ENCODE data around the gene FUT4. TPM values are rescaled to one million over a fixed set of nuclear protein-coding genes. Genes with fewer than 3 reads are reported as not detected.
A peak's percentile ranks its signal among the peaks of the same experiment; 100 is the strongest.

Gene FUT4
- total RNA-seq, 1 experiment from 2014 or later = 5.7 TPM

DNA sequence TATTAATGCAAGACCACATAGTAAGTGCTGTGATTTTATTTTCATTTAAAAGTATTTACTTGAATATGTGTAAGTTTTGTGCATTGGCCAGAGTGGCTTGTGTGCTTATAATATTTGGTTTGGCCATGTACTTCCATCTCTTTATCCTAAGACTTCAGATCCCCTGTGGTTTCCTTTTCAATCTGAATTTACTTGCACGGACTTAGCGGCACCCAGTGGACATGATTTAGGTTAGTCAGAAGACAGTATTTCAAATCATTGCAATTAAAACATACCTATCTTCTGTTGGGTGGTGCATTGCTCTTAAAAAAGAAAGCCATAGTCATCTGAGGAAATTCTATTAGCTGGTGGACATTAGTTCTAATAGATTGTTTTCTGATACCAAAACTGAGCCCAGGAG, 54.2 kb downstream of the FUT4 start:
- H3K9ac ChIP-seq (ENCODE audit: low read length) = no peak overlapping the region
- POLR2A ChIA-PET = no interaction called here
- CTCF ChIA-PET = no interaction called here
- no peaks in the 10 kb centered on the region for H3K27me3 ChIP-seq (ENCODE audit: insufficient read depth, low read length)
- intact Hi-C loops (cut with micrococcal nuclease) = no loop called here
- DNase-seq (ENCODE audit: low read depth, low spot score) = no peak
- H3K4me2 ChIP-seq (ENCODE audit: low read length) = no peak overlapping the region
- H4K20me1 ChIP-seq (ENCODE audit: insufficient read depth) = no peaks in the 10 kb centered on the region
- no peaks in the 10 kb centered on the region for H3K79me2 ChIP-seq (ENCODE audit: insufficient read depth, low read length)
- TF ChIP-seq POLR2A (IDR thresholded peaks at IDR 0.05; ENCODE audit: borderline replicate concordance, extremely low read depth, insufficient read depth, insufficient read length) (no peak), CBX3 (IDR thresholded peaks at IDR 0.05; ENCODE audit: low read depth) (no peak), SIN3A (IDR thresholded peaks at IDR 0.05; ENCODE audit: low read depth) (no peak), RAD21 (IDR thresholded peaks at IDR 0.05; ENCODE audit: low read depth) (peak; percentile 42)
- TF ChIP-seq, protein P1, sequence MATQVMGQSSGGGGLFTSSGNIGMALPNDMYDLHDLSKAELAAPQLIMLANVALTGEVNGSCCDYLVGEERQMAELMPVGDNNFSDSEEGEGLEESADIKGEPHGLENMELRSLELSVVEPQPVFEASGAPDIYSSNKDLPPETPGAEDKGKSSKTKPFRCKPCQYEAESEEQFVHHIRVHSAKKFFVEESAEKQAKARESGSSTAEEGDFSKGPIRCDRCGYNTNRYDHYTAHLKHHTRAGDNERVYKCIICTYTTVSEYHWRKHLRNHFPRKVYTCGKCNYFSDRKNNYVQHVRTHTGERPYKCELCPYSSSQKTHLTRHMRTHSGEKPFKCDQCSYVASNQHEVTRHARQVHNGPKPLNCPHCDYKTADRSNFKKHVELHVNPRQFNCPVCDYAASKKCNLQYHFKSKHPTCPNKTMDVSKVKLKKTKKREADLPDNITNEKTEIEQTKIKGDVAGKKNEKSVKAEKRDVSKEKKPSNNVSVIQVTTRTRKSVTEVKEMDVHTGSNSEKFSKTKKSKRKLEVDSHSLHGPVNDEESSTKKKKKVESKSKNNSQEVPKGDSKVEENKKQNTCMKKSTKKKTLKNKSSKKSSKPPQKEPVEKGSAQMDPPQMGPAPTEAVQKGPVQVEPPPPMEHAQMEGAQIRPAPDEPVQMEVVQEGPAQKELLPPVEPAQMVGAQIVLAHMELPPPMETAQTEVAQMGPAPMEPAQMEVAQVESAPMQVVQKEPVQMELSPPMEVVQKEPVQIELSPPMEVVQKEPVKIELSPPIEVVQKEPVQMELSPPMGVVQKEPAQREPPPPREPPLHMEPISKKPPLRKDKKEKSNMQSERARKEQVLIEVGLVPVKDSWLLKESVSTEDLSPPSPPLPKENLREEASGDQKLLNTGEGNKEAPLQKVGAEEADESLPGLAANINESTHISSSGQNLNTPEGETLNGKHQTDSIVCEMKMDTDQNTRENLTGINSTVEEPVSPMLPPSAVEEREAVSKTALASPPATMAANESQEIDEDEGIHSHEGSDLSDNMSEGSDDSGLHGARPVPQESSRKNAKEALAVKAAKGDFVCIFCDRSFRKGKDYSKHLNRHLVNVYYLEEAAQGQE (IDR thresholded peaks at IDR 0.05; ENCODE audit: low read depth) = no peak
- TF ChIP-seq, protein P2, sequence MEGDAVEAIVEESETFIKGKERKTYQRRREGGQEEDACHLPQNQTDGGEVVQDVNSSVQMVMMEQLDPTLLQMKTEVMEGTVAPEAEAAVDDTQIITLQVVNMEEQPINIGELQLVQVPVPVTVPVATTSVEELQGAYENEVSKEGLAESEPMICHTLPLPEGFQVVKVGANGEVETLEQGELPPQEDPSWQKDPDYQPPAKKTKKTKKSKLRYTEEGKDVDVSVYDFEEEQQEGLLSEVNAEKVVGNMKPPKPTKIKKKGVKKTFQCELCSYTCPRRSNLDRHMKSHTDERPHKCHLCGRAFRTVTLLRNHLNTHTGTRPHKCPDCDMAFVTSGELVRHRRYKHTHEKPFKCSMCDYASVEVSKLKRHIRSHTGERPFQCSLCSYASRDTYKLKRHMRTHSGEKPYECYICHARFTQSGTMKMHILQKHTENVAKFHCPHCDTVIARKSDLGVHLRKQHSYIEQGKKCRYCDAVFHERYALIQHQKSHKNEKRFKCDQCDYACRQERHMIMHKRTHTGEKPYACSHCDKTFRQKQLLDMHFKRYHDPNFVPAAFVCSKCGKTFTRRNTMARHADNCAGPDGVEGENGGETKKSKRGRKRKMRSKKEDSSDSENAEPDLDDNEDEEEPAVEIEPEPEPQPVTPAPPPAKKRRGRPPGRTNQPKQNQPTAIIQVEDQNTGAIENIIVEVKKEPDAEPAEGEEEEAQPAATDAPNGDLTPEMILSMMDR (IDR thresholded peaks at IDR 0.05 in 2 of 3, conservative IDR thresholded peaks at IDR 0.05 in 1 of 3; ENCODE audit: borderline replicate concordance in 1 of 3, insufficient read depth in 1 of 3, low read depth in 2 of 3, low read length in 2 of 3) = 0 out of 6 replicates have a peak, but pooled peaks of 1 of the 3 experiments have one; percentile 5
- no TSS peak for BruUV-seq (replicated peaks)
- no peaks in the 10 kb centered on the region for H3K36me3 ChIP-seq (ENCODE audit: control insufficient read depth in 1 of 2, insufficient read depth in 2 of 2, low read length in 2 of 2)
- no peak overlapping the region for H3K27ac ChIP-seq (ENCODE audit: low read depth, low read length)
- H3K4me1 ChIP-seq (ENCODE audit: control insufficient read depth in 1 of 2, insufficient read depth in 2 of 2, low read length in 2 of 2) = no peaks in the 10 kb centered on the region
- H3K9me2 ChIP-seq (ENCODE audit: insufficient read depth) = no peaks in the 10 kb centered on the region
- H3K4me3 ChIP-seq (replicated peaks in 1 of 2; ENCODE audit: low read depth in 1 of 2, low read length in 2 of 2) = no peak overlapping the region
- RAD21 ChIA-PET (ENCODE audit: low non-redundant PET in 1 of 2, low total read pairs in 2 of 2, uncharacterized antibody in 2 of 2, unreplicated experiment in 2 of 2) = no interaction called here
- no peak for ATAC-seq
- no peak overlapping the region for H2AFZ ChIP-seq (ENCODE audit: low read depth, low read length, poor library complexity, severe bottlenecking)
- no peaks in the 10 kb centered on the region for H3K9me3 ChIP-seq (ENCODE audit: control insufficient read depth in 1 of 2, insufficient read depth in 1 of 2, low read depth in 1 of 2, low read length in 2 of 2)

Other genes with a start within 250 kb of the FUT4 start
- not detected for gene IZUMO1R, start 239.3 kb upstream of the FUT4 start, total RNA-seq (2021; ENCODE audit: unreplicated experiment)
- gene GPR83, start 142.5 kb upstream of the FUT4 start, total RNA-seq (2021; ENCODE audit: unreplicated experiment) = 0.39 TPM
- 20.6 TPM for gene MRE11, start 50.1 kb upstream of the FUT4 start, total RNA-seq (2021; ENCODE audit: unreplicated experiment)
- gene ANKRD49, start 49.9 kb upstream of the FUT4 start, total RNA-seq (2021; ENCODE audit: unreplicated experiment) = 8.2 TPM
- not detected for gene C11orf97, start 31.5 kb upstream of the FUT4 start, total RNA-seq (2021; ENCODE audit: unreplicated experiment)
- gene PIWIL4, start 23.4 kb downstream of the FUT4 start, total RNA-seq (2021; ENCODE audit: unreplicated experiment) = 0.34 TPM
- 27.6 TPM for gene AMOTL1, start 224.4 kb downstream of the FUT4 start, total RNA-seq (2021; ENCODE audit: unreplicated experiment)